HG03521 (cell line): Measurements from ENCODE around the gene CHD3.

Experiments used
- ATAC-seq: cut with Tn5 transposase; IDR thresholded peaks from one replicate; pipeline ENCODE4 v1.9.1; 2021; ENCODE audit warnings: mild to moderate bottlenecking, moderate library complexity; ENCODE audit not compliant: unreplicated experiment

The CHD3 gene

GRCh38 chr17:7893187-7893880 lies 4.7 kb downstream of the CHD3 start:
- ATAC-seq: no peak

DNA sequence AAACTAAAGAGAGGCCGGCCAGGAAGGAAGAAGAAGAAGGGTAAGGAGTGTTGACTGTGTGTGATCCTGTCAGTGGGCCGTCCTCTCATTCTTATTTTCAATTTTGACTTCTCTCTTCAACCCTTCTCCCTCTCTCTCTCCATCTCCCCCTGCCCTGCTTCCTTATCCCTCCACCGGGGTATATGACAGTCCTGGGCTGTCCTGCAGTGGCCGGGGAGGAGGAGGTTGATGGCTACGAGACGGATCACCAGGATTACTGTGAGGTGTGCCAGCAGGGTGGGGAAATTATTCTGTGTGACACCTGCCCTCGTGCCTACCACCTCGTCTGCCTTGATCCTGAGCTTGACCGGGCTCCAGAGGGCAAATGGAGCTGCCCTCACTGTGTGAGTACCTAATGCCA lies 5.6 kb downstream of the CHD3 start:
- ATAC-seq: no peak

DNA sequence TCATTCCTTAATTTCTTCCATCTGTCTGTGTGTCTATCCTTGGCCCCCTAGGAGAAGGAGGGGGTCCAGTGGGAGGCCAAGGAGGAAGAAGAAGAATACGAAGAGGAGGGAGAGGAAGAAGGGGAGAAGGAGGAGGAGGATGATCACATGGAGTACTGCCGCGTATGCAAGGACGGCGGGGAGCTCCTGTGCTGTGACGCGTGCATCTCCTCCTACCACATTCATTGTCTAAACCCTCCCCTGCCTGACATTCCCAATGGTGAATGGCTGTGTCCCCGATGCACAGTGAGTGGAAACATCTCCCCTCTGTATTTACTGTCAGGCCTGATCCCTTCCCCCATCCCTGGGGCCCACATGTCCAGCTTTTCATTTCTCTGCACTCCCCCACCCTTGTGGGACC lies 6.3 kb downstream of the CHD3 start:
- ATAC-seq: no peak

DNA sequence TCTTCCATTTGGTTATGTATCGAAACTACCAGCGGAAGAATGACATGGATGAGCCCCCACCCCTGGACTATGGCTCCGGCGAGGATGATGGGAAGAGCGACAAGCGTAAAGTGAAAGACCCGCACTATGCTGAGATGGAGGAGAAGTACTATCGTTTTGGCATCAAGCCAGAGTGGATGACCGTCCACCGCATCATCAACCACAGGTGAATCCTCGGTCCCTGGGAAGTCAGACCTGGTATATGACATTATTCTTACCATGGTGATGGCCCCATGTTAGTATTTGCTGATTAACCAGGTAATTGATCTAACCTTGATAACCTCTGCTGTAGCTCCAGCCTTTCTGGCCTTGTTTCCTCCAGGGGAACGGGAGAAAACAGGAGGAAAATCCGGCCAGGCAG lies 8.5 kb downstream of the CHD3 start:
- no peak for ATAC-seq

DNA sequence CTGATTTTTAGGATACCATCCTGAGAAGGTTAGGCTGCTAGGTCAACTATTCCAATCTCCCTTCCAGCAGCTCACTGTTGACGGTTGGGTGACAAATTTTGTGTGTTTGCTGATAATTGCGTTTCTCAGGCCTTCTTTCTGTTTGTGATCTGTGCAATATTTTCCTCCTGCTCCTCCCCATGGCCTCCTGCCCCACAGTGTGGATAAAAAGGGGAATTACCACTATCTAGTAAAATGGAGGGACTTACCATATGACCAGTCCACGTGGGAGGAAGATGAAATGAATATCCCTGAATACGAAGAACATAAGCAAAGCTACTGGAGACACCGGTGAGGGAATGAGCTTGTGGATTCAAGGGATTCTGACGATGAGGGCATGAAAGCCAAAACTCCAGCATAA lies 9.2 kb downstream of the CHD3 start:
- no peak for ATAC-seq

GRCh38 chr17:7903154-7904103 lies 14.8 kb downstream of the CHD3 start:
- no peak for ATAC-seq

GRCh38 chr17:7909089-7909488 lies 20.5 kb downstream of the CHD3 start:
- no peak for ATAC-seq

DNA sequence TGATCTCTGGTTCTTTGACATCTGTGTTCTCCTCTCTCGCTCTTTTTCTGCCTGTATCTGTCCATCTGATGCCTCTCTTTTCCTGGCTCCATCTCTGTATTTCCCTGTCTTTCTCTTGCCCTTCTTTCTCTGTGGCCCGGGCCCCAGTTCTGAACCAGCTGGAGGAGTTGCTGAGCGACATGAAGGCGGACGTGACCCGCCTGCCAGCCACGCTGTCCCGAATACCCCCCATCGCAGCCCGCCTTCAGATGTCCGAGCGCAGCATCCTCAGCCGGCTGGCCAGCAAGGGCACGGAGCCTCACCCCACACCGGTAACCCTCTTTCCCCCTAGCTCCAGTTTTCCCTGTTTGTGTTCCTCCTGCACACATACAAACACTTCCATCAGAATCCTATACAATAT lies 21.7 kb downstream of the CHD3 start:
- no peak for ATAC-seq

- ATAC-seq: no peak
Observed at GRCh38 chr17:7910711-7911110, 22.1 kb downstream of the CHD3 start.

DNA sequence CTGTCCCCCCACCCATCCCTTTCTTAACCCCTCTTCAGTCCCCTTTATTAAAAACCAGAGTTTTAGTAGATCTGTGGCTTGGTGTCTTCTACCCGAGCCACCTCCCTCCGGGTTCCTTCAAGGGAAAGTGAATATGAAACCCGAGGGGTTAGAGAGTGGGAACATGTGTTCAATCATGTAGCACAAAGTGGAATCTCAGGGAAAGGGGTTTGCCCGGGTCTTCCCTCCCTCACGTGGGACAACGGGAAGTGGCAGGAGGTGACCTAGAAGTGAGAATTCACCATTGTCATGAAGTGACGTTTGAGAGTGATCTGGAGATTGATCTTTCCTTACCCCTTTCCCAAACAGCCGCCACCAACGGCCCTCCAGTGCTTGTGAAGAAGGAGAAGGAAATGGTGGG lies 22.5 kb downstream of the CHD3 start:
- no peak for ATAC-seq

DNA sequence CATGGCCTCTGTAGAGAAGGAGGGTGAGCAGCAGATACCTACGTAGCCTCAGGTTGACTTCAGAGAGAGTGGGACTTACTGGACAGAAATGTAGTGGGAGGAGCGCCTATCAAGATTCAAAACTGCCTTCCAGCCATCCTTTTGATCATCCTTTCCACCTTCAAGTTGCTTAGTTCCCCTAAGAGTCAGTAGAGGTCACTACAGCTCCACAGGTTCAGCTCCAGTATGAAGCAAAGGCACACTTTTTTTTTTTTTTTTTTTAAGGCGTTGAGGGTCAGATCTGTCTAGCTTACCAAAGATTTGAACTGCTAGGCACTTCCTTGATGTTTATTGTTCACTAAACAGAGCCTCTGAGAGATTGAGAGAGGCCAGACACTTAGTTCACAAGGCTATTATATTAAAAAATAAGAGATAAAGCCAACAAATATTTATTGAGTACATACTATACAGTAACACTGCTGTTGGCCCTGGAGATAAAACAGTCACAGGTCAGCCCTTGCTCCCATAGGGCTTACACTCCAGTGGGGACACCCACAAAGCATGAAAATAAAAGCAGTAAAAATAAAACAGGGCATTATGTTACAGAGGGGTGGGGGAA lies 24.4 kb downstream of the CHD3 start:
- ATAC-seq: no peak

DNA sequence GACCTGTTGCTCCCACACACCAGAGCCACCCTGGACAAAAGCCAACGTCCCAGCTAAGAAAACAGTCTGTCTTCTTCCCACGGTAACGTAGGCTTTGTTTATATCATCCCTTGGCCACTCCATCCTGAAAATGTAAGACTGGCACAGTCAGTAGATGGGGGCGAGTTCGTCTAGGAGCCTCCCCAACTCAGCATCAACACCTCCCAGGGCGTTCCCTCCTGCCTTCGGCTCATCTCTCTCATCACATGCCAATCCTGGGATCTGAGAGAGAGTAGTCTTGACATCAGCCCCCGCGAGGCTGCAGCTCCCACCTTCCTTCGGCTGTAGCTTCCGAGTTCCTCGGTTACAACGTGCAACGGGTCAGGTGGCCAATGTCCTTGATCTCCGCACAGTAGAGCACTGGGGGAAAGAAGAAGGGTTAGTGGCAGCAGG lies 26.6 kb downstream of the CHD3 start:
- ATAC-seq: peak; percentile 28

- ATAC-seq: peak; percentile 73
Observed at GRCh38 chr17:7915611-7916384, 27.2 kb downstream of the CHD3 start, which contains the start of gene RNF227. Gene RNF227 (minus strand): TSS chr17:7916289. CDS start chr17:7916195, 94 bp downstream.

DNA sequence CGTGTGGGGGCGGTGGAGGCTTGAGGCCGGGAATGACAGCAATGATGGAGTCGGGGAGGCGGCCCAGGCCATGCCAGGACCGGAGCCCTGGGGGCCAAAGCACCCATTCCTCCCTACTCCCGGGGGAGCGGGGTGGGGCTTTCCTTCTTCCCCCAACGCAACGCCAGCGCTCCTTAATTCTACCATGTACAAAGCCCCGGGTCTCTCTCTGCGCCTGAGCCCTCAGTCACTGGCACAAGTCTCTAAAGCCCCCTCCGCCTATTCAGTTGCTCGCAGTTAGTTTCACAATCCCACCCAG lies 27.7 kb downstream of the CHD3 start:
- ATAC-seq: no peak

DNA sequence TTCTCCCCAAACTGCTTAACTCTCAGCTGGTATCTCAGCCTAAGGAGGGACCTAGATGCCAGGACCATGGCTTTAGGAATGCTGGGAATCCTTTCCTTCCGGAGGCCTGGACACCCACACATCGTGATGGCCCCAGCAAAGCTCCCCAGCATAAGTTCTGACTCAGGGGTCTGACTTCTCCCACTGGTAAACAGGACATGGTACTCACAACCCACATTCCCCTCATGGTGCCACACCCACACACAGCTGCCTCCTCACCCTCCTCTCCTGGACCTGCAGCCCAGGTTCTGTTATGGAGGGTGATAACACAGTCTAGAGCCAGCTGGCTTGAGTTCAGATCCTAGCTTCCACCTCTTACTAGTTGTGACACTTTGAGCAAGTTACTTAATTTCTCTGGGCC lies 28.2 kb downstream of the CHD3 start:
- ATAC-seq: no peak

- no peak for ATAC-seq
Observed at GRCh38 chr17:7922269-7922844, 33.8 kb downstream of the CHD3 start.

DNA sequence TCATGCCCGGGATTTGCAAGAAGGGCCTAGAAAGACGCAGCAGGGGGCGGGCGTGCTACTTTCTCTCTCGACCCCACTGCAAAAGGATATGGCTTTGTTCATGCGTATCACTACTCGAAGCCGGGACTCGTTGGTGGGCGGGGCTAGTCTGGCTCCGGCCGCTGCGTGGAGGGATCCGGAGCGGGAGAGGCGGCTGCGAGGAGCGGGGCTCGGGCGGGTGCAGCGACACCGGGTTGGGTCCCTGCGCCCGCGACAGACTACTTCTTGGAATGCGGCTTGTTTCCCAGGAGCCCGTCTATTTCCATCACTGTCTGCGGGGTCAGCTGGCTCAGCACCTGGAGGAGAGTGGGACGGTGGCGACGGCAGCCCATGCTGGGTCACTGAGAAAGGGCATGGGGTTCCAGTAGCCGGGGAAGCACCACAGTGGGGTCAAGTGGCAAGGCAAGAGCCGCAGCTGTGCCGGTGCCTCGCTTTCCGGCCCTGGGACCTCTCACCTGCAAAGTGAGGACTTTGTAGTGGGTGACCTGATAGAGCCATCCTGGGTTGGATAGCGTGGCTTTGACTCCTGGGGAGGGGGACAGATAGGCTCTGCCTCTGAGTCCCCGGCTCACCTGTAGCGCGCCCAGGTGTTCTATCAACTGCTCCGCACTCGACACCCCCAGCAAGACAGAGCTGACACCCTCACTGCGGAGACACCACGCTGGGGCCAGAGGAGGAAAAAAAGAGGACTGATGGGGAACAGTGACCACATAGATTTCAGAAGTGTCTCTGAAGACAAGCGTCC lies 34.4 kb downstream of the CHD3 start:
- no peak for ATAC-seq

GRCh38 chr17:7927596-7927995 lies 39.0 kb downstream of the CHD3 start:
- no peak for ATAC-seq

DNA sequence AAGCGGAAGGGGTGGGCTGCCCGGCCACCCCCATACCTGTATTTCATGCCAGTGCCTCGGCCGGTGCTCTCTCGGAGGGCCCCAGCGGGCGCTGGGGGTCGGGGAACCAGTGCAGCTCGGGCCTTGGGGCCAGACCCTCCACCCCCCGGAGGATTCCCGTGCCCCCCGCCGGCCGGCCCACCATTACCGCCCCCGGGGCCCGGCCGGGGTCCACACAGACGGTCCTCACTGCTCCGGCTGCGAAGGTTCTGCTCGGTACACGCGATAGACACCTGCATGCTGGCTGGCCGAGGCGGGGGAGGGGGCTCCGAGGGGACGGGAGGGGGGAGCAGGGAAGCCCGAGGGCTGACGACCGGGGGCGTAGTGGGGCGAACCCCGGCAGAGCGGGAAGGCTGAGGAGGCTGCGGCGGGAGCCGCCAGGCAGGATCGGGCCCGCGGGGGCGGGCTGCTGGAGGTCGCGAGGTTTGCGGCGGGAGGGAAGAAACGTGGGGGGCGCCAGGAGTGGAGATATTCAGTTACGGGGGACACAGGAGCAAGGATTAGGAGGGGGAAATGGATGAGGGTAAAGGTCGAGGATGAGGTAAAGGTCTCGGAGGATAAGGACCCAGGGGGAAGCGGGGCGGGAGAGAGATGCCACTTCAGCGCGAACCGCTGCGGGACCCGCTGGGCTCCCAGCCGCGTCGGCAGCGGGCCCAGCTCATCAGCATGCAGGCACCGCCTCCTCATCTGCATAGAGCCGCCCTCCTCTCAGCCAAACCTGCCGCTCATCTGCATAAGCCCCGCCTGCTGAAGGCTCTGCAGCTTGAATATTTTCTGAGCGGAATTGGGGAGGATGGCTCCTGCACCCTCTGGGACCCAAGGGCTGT lies 40.8 kb downstream of the CHD3 start, which contains the start of gene KCNAB3:
Gene KCNAB3 (minus strand): TSS at position 699 of the 866 bp plus-strand sequence. CDS start 421 bp downstream, at position 278.
- no peak for ATAC-seq
